Stomach (tissue), 9 donors: ENCODE measurements around the gene SMAD2. TPM values are rescaled to one million over a fixed set of nuclear protein-coding genes. Genes with fewer than 3 reads are reported as not detected.
A peak's percentile ranks its signal among the peaks of the same experiment; 100 is the strongest.

Experiments used
- DNase-seq, 2 donors: peaks; one replicate each; pipeline versions ENCODE4 v3.0.0 to v3.0.0-alpha.2; 2013 to 2019
- H3K27ac ChIP-seq, 5 donors: fragments of 200-600 bp in 4 of 5; sonication (generic) in 4 of 5; one replicate each; pipeline ENCODE4 v1.5.1; 2013 to 2019; ENCODE audit warnings: mild to moderate bottlenecking in 1 of 5, moderate library complexity in 1 of 5
- H3K27me3 ChIP-seq, 3 donors: fragments of 200-600 bp; sonication (generic); one replicate each; pipeline ENCODE4 v1.5.1; 2017 to 2019; ENCODE audit warnings: mixed run types in 1 of 3
- H3K36me3 ChIP-seq, 4 donors: fragments of 200-600 bp; sonication (generic); 1 replicate in 3 of 4; 2 replicates in 1 of 4; pipeline ENCODE4 v1.5.1; 2016 to 2019
- H3K4me1 ChIP-seq, 4 donors: fragments of 200-600 bp; sonication (generic); one replicate each; pipeline ENCODE4 v1.5.1; 2016 to 2019
- H3K4me3 ChIP-seq, 4 donors: fragments of 200-600 bp; sonication (generic) in 3 of 4; one replicate each; pipeline ENCODE4 v1.5.1; 2016 to 2019; ENCODE audit warnings: mild to moderate bottlenecking in 1 of 4
- H3K9me3 ChIP-seq, 4 donors: fragments of 200-600 bp; sonication (generic); one replicate each; pipeline ENCODE4 v1.5.1; 2016 to 2019
- EP300 ChIP-seq: sonication (generic); formaldehyde crosslinking; IDR thresholded peaks from one replicate; pipeline ENCODE4 v1.6.1; 2017; ENCODE audit warnings: antibody characterized with exemption
- POLR2A ChIP-seq, 4 donors: fragments of 450-650 bp; IDR thresholded peaks; one replicate each; pipeline ENCODE4 v1.6.1; 2016; ENCODE audit warnings: antibody characterized with exemption in 4 of 4, control low read depth in 2 of 4, mild to moderate bottlenecking in 1 of 4, moderate library complexity in 1 of 4
- POLR2AphosphoS5 ChIP-seq, 3 donors: sonication (generic); formaldehyde crosslinking; IDR thresholded peaks; one replicate each; pipeline ENCODE4 v1.6.1; 2016; ENCODE audit warnings: antibody characterized with exemption in 3 of 3
- WGBS, 5 donors: extraction: QIAGEN DNeasy Blood & Tissue Kit in 3 of 5; methylation state at CpG; one replicate each; pipeline versions ENCODE4 v1.1.5 to v1.1.7; 2013 to 2018; 5-methylcytosine and 5-hydroxymethylcytosine counted together
- intact Hi-C: fragments of 100-400 bp; cut with DNase I; formaldehyde crosslinking; loops from one replicate; pipeline ENCODE4 v1.15.1; 2023; ENCODE audit warnings: low total_unique reads
- polyA plus RNA-seq, 3 donors: library from polyadenylated mRNA; stranded (reverse); fragments of 200-250 nt; gene quantifications; one replicate each; pipeline ENCODE4 v1.2.3, GENCODE V29; 2013
- total RNA-seq, 5 donors: library from RNA; depleted of rRNA; stranded (reverse); fragments of >200 nt; gene quantifications; one replicate each; pipeline versions ENCODE4 v1.1.0 to v1.2.3, GENCODE V29; 2014 to 2016
- TF ChIP-seq, protein P1 (sequence below), 7 experiments: fragments of 450-650 bp in 4 of 7; fragments of 200-600 bp in 3 of 7; sonication (generic) in 3 of 7; IDR thresholded peaks; one replicate each; pipeline ENCODE4 v1.5.1; 2016 to 2019; ENCODE audit warnings: antibody characterized with exemption in 7 of 7, control low read depth in 2 of 7, mild to moderate bottlenecking in 1 of 7
- donor health status: healthy with polysubstance abuse.
- donor health status: Bipolar disorder and iron deficiency.
- donor health status: healthy.

Gene SMAD2
- total and polyA plus RNA-seq, 8 donors = 18.9 to 233 (median 46.3) TPM

DNA sequence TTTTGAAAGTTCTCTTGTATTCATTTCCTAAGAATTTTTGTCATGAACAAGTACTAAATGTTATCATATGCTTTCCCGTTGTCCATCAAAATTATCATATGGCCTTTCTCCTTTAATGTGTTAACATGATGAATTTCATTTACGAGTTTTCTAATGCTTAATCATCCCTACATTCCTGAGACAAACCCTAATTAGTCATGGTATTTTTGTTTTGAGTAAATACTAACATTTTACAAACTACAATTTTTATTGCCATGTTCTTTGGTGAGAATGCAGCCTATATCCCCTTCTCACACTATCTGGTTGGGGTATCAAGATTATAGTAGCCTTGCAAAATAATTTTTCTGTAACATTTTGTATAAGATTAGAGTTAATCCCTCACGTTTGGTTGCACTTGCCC lies 14.5 kb downstream of the SMAD2 start:
- intact Hi-C loops = no loop called here
- no peak for DNase-seq
- peaks cover 17 to 94% (median 48%) of the 10 kb centered on the region in 4 donors for H3K4me1 ChIP-seq
- TF ChIP-seq, protein P1, sequence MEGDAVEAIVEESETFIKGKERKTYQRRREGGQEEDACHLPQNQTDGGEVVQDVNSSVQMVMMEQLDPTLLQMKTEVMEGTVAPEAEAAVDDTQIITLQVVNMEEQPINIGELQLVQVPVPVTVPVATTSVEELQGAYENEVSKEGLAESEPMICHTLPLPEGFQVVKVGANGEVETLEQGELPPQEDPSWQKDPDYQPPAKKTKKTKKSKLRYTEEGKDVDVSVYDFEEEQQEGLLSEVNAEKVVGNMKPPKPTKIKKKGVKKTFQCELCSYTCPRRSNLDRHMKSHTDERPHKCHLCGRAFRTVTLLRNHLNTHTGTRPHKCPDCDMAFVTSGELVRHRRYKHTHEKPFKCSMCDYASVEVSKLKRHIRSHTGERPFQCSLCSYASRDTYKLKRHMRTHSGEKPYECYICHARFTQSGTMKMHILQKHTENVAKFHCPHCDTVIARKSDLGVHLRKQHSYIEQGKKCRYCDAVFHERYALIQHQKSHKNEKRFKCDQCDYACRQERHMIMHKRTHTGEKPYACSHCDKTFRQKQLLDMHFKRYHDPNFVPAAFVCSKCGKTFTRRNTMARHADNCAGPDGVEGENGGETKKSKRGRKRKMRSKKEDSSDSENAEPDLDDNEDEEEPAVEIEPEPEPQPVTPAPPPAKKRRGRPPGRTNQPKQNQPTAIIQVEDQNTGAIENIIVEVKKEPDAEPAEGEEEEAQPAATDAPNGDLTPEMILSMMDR (IDR thresholded peaks at IDR 0.05) = no peak
- no peak for TF ChIP-seq POLR2AphosphoS5 (IDR thresholded peaks at IDR 0.05)
- TF ChIP-seq POLR2A (IDR thresholded peaks at IDR 0.05) = no peak
- no peak for TF ChIP-seq EP300
- no peak overlapping the region for H3K4me3 ChIP-seq
- H3K27me3 ChIP-seq = no peaks in the 10 kb centered on the region
- H3K36me3 ChIP-seq = peaks cover 0 to 1% (median 0%) of the 10 kb centered on the region in 4 donors
- H3K27ac ChIP-seq = no peak overlapping the region
- no peaks in the 10 kb centered on the region for H3K9me3 ChIP-seq
- WGBS, 5 donors = 67 to 81% (median 73%) methylated on average over 3 of the region's 3 CpGs

DNA sequence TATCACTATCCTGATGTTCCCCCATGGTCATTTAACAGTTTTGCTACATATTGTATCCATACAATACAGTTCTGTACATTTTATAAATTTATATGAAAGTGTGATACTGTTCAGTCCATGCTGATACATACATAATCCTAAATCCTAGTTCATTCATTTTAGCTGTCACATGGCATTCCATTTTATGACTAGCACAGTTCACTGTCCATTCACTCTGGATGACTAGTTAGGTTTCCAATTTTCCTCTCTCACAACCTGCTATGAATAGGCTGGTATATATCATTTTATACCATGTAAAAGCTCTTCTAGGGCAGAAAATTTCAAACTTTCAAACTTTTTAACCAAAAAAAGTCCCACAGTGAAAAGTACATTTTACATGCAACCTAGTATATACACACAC lies 15.2 kb downstream of the SMAD2 start:
- no peak for DNase-seq
- Histone ChIP-seq H3K9me3 (no peaks in the 10 kb centered on the region), H3K4me3 (no peak overlapping the region), H3K36me3 (peaks cover 0 to 6% (median 3%) of the 10 kb centered on the region in 4 donors), H3K27me3 (no peaks in the 10 kb centered on the region), H3K27ac (no peak overlapping the region), H3K4me1 (peaks cover 17 to 88% (median 47%) of the 10 kb centered on the region in 4 donors)
- TF ChIP-seq EP300 = no peak
- TF ChIP-seq POLR2AphosphoS5 (IDR thresholded peaks at IDR 0.05) = no peak
- TF ChIP-seq, protein P1 (IDR thresholded peaks at IDR 0.05) = no peak
- TF ChIP-seq POLR2A (IDR thresholded peaks at IDR 0.05) = no peak
- intact Hi-C loops = no loop called here

DNA sequence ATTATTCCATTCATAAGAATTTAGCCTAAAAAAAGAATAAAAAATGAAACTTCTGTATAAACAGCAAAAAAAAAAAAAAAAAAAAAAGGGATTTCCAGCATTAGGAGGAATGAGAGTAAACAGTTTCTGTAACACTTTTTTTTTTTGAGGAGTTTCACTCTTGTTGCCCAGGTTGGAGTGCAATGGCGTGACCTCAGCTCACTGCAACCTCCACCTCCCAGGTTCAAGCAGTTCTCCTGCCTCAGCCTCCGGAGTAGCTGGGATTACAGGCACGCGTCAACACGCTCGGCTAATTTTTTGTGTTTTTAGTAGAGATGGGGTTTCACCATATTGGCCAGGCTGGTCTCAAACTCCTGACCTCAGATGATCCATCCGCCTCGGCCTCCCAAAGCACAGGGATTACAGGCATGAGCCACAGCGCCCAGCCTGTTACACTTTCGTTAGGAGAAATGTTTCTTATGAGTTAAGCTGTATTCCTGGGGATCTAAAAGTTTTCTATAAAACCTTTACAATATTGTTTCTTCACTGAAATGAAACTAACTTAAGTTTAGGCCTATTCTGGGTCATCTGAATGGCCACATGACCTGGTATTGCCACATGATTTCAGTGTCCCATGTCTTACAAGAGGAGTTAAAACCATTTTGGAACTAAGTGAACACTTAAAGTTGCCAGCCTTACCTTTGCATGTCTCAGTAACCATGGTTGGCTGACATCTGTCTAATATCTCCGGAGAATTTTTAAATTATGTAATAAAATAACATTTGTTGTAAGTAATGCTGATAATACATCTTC lies 17.5 kb downstream of the SMAD2 start:
- DNase-seq = no peak
- Histone ChIP-seq H3K4me1 (peaks cover 17 to 79% (median 44%) of the 10 kb centered on the region in 4 donors), H3K36me3 (peaks cover 0 to 6% (median 3%) of the 10 kb centered on the region in 4 donors), H3K27me3 (no peaks in the 10 kb centered on the region), H3K27ac (peak overlapping the region in 4 of 5 donors; percentile 28 to 56 (median 52)), H3K9me3 (no peaks in the 10 kb centered on the region), H3K4me3 (no peak overlapping the region)
- 88 to 91% (median 89%) methylated on average over 11 of the region's 11 CpGs for WGBS, 5 donors
- no peak for TF ChIP-seq EP300
- TF ChIP-seq POLR2AphosphoS5 (IDR thresholded peaks at IDR 0.05) = no peak
- TF ChIP-seq, protein P1 (IDR thresholded peaks at IDR 0.05) = no peak
- TF ChIP-seq POLR2A (IDR thresholded peaks at IDR 0.05) = no peak
- intact Hi-C loops = no loop called here

DNA sequence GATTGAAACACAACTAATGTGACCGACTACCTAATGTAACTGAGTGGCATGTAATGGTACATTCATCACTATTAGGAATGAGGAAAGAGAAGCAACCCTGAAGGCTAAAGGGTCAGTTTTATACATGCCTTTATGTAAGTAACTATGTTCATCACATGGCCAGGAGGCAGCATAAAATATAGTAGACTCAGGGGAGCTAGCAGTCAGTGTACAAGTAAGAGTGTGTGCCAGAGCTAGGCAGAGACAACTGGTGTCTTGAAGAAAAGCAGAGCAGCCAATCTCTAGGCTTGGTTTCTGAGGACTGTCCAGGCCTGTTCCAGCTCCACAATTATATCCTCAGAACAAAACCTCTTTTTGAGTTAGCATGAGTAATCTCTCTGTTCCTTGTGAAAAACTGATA lies 18.1 kb downstream of the SMAD2 start:
- H3K4me3 ChIP-seq = no peak overlapping the region
- H3K36me3 ChIP-seq = peaks cover 0 to 6% (median 3%) of the 10 kb centered on the region in 4 donors
- intact Hi-C loops = no loop called here
- H3K9me3 ChIP-seq = no peaks in the 10 kb centered on the region
- no peaks in the 10 kb centered on the region for H3K27me3 ChIP-seq
- DNase-seq = peak in 1 of 2 donors; percentile 47
- no peak for TF ChIP-seq POLR2A (IDR thresholded peaks at IDR 0.05)
- TF ChIP-seq, protein P1 (IDR thresholded peaks at IDR 0.05) = no peak
- no peak for TF ChIP-seq POLR2AphosphoS5 (IDR thresholded peaks at IDR 0.05)
- TF ChIP-seq EP300 = no peak
- WGBS, 5 donors = 74 to 86% (median 84%) methylated on average over 1 of the region's 1 CpG
- H3K27ac ChIP-seq = peak overlapping the region in 2 of 5 donors; percentile 18 to 56
- peaks cover 17 to 73% (median 42%) of the 10 kb centered on the region in 4 donors for H3K4me1 ChIP-seq
